ENCODE results near the gene ZNF689.

- no peak for TF ChIP-seq CTCF (conservative IDR thresholded peaks at IDR 0.05 in 1 of 2, IDR thresholded peaks at IDR 0.05 in 1 of 2; ENCODE audit: extremely low read depth in 1 of 2, insufficient read depth in 1 of 2, low read depth in 1 of 2, low read length in 2 of 2)
- TF ChIP-seq EZH2 (IDR thresholded peaks at IDR 0.05; ENCODE audit: borderline replicate concordance, low read length), result no peak
These were observed 52.0 kb downstream of the ZNF689 start, which contains the start of gene ZNF764 for GRCh38 chr16:30557957-30558788.
